HG03280 (cell line): ENCODE data around the gene HOXA9.

Experiments used
- ATAC-seq: cut with Tn5 transposase; IDR thresholded peaks from one replicate; pipeline ENCODE4 v1.9.1; 2021; ENCODE audit warnings: mild to moderate bottlenecking, moderate library complexity; ENCODE audit not compliant: unreplicated experiment

The HOXA9 gene

GRCh38 chr7:27177795-27178320 is 12.5 kb upstream of the HOXA9 start:
- ATAC-seq: no peak

GRCh38 chr7:27176962-27177794 is 11.8 kb upstream of the HOXA9 start:
- no peak for ATAC-seq

GRCh38 chr7:27176524-27176845 is 11.1 kb upstream of the HOXA9 start:
- ATAC-seq: no peak

- no peak for ATAC-seq
Observed at GRCh38 chr7:27175626-27176523, 10.5 kb upstream of the HOXA9 start.

GRCh38 chr7:27174874-27175625 is 9.7 kb upstream of the HOXA9 start:
- no peak for ATAC-seq

- no peak for ATAC-seq
Observed at GRCh38 chr7:27173956-27174873, 8.9 kb upstream of the HOXA9 start, which contains the start of gene HOXA10. Gene HOXA10 (minus strand): TSS chr7:27174320. CDS start chr7:27174306, 14 bp downstream.

GRCh38 chr7:27173511-27173955 is 8.2 kb upstream of the HOXA9 start:
- ATAC-seq: no peak

- ATAC-seq: no peak
Observed at GRCh38 chr7:27172823-27173510, 7.6 kb upstream of the HOXA9 start.

GRCh38 chr7:27172315-27172774 is 7.0 kb upstream of the HOXA9 start:
- ATAC-seq: no peak

GRCh38 chr7:27171637-27172314 is 6.4 kb upstream of the HOXA9 start:
- no peak for ATAC-seq

- no peak for ATAC-seq
Observed at GRCh38 chr7:27171325-27171636, 5.9 kb upstream of the HOXA9 start.

- no peak for ATAC-seq
Observed at GRCh38 chr7:27170426-27171324, 5.3 kb upstream of the HOXA9 start.

GRCh38 chr7:27169658-27170425 is 4.5 kb upstream of the HOXA9 start:
- no peak for ATAC-seq

GRCh38 chr7:27168265-27168947 is 3.1 kb upstream of the HOXA9 start:
- no peak for ATAC-seq

GRCh38 chr7:27167916-27168264 is 2.6 kb upstream of the HOXA9 start:
- no peak for ATAC-seq
